Globus pallidus (tissue), 1 donor: ENCODE results near the gene C11orf42.
A peak's percentile ranks its signal among the peaks of the same experiment; 100 is the strongest.
"Not testable (repeated sequence)": the region's sequence is repeated elsewhere in the genome, so short reads cannot be mapped to it uniquely, and the experiment has no call there.

Experiments used
- DNase-seq: peaks from one replicate; pipeline ENCODE4 v3.0.0-alpha.2; 2015; ENCODE audit warnings: low spot score

C11orf42 gene

DNA sequence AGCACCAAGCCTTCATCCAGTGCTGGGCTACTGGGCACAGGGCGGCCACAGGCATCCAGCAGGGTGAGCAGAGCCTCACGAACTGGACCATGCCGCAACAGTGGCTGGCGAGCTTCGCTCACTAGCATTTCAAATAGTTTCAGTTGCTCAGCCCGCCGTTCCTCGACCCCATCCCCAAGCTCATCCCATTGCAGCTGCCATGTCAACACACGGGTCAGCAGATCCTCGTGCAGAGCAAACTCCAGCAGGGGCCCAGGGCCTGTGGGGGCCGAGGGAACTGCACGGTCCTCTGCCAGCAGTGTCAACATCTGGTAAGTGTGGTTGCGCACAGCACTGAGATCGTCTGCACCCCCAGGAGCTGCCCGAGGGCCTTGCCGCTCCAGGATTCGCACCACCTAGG lies 18.5 kb downstream of the C11orf42 start:
- DNase-seq: no peak

DNA sequence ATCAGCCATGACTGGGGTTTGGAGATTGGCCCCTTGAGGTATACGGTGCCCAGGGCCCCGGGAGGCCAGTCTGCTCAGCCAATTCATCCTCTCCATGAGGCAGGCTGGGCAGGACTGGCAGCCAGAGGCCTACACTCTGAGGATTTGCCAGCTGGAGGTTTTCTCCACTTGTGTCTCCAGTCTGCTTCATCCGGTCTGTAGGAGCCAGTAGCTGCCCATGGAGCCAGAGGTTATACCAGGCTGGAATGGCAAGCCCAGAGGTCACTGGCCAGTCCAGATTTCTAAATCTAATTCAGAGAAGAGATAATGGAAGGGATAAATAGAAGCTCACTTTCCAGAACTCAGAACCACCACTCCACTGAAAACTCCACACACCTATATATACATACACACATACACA lies 19.1 kb downstream of the C11orf42 start:
- no peak for DNase-seq

GRCh38 chr11:6225024-6225423 lies 19.7 kb downstream of the C11orf42 start:
- DNase-seq: no peak

GRCh38 chr11:6225896-6226295 lies 20.5 kb downstream of the C11orf42 start:
- DNase-seq: no peak

GRCh38 chr11:6228520-6228919 lies 23.2 kb downstream of the C11orf42 start:
- DNase-seq: no peak

GRCh38 chr11:6229911-6230310 lies 24.6 kb downstream of the C11orf42 start:
- DNase-seq: no peak

- no peak for DNase-seq
Measured at GRCh38 chr11:6232899-6233298, 27.5 kb downstream of the C11orf42 start.

DNA sequence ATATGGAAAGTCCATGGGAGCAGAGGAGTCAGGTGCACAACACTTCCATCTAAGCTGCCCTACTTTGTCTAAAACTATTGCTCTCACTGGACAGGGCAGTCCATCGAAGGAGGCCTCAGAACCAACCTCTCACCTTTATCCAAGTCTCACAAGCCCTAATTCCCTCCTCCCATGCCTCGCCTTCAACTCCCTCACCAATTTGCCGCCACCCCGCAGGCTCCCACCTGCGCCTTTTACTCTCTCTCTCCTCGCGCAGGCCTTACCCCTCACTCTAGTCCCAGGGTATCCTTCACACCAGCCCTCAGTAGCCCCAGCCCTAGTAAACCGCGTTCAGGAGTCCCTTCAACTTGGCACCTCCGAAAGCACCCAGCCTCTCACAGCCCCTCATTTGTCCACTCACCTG lies 28.6 kb downstream of the C11orf42 start:
- no peak for DNase-seq

DNA sequence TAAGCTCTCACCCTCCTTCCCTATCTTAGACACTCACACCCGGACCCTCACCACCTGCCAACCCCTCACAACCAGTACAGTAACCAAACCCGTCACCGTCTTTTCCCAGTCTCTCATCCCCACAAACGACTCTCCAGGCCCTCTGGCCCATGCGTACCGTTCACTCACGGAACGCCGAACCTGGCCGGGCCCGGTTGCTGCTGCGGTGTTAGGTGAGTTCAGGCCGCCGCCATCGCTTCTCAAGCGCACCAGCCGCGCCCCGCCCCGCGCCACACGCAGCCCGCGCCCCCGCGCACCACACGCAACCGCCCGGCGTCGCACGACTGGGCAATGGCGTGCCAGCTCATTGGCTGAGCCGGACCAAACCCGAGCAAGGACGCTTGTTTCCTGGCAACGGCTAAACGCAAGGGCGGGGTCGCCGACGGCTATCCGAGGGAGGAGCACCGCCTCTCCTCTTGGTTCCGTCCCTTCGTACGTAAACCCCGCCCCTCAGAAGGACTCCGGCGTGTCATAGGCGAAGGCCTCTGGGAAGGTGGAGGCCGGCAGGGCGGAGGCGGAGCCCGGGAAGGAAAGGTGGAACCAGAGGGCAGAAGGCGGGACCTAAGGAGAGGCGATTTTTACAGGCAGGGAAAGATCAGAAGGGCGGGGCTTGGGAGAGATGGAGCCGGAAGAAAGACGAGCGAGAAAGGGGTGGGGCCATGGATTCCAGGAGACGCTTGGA lies 29.2 kb downstream of the C11orf42 start, which contains the start of gene FHIP1B:
Gene FHIP1B, minus strand, starts transcription at position 250 of the 721 bp plus-strand sequence. CDS start 10,120 bp downstream, outside the sequence.
- DNase-seq: peak; percentile 99

- DNase-seq: no peak
Measured at GRCh38 chr11:6237266-6237665, 31.9 kb downstream of the C11orf42 start.

GRCh38 chr11:6237761-6238302 lies 32.5 kb downstream of the C11orf42 start:
- DNase-seq: no peak

DNA sequence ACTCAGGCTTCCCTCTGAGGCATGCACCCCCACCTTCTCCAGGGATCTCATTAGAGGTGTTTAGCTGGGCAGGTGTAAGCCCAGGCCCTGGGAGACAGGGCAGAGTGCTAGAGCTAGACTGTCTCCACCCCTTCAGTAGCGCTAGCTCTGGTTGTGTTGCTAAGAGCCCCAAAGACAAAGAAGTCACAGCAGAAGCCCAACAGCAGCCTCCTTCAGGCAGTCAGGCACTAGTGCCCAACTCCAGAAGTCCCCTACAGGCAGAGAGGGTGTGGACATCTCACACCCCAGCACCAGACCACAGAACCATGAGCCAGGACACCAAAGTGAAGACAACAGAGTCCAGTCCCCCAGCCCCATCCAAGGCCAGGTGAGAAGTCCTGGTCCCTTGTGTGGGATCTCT lies 33.5 kb downstream of the C11orf42 start, which contains the start of gene CNGA4:
Gene CNGA4, plus strand, starts transcription at position 188 of the 400 bp plus-strand sequence. Its CDS starts 118 bp downstream, at position 306.
- no peak for DNase-seq

- DNase-seq: no peak
Measured at GRCh38 chr11:6240139-6240538, 34.8 kb downstream of the C11orf42 start.

- no peak for DNase-seq
Measured at GRCh38 chr11:6240781-6241180, 35.4 kb downstream of the C11orf42 start.

DNA sequence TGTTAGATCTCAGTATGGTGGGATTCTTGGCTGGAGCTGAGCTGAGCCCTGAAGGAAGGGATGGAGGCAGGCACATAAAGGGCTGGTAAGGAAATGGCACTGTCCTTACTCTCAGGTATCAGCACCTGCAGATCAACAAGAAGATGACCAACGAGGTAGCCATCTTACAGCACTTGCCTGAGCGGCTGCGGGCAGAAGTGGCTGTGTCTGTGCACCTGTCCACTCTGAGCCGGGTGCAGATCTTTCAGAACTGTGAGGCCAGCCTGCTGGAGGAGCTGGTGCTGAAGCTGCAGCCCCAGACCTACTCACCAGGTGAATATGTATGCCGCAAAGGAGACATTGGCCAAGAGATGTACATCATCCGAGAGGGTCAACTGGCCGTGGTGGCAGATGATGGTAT lies 36.0 kb downstream of the C11orf42 start:
- no peak for DNase-seq

GRCh38 chr11:6245536-6245935 lies 40.2 kb downstream of the C11orf42 start:
- DNase-seq: no peak

DNA sequence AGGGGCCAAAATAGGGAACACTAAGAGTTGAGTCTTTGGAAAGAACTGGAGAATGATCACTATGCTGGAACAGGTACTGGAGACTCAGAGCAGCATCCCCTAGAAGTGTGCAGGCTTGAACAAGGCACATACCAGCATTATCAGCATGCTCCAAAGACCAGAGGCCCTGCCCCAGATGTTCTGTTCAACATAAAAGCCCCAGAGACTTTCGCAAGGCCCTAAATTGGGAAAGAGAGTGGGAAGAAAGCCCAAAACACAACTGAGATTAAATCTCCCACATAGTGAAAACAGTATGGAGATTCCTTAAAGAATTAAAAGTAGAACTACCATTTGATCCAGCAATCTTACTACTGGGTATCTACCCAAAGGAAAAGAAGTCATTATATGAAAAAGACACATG lies 42.9 kb downstream of the C11orf42 start:
- DNase-seq: no peak

GRCh38 chr11:6248897-6249296 lies 43.5 kb downstream of the C11orf42 start:
- DNase-seq: not testable (repeated sequence)

DNA sequence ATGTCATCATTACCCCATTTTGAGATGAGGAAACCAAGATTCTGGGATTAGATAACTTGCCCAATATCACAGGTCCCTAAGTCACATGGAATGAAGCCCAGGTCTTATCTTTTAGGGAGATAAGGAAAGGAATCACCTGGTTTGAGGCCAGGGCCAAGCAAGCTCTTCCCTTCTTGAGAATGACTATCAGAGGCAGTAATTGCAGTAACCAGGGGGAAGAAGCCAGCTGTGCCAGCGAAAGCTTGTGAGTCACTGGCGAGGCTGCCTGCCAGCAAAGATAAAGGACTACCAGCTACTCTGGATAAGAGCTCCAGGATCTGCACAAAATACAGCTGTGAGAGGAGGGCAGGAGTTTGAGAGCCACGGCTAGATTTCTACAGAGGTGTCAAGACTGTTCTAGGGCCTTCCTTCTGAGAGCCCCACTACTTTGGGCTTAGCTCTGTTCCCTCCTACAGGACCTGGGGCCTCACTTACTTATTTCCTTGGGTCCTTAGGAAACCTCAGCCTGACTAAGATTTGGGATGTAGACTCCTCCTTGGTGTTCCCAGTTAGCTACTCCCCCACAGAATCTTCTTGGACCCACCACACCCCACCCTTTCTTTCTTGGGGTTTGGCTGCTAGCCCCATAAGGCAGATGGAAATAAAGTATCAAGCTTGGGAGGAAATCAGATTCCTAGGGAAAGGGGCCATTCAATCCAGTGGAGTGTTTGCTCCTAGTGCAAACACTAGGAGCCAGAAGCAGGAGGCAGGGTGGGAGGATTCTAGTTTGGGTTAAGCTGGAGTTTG lies 44.6 kb downstream of the C11orf42 start:
- no peak for DNase-seq

- peak; percentile 32 for DNase-seq
Measured at GRCh38 chr11:6251120-6251733, 45.9 kb downstream of the C11orf42 start.

DNA sequence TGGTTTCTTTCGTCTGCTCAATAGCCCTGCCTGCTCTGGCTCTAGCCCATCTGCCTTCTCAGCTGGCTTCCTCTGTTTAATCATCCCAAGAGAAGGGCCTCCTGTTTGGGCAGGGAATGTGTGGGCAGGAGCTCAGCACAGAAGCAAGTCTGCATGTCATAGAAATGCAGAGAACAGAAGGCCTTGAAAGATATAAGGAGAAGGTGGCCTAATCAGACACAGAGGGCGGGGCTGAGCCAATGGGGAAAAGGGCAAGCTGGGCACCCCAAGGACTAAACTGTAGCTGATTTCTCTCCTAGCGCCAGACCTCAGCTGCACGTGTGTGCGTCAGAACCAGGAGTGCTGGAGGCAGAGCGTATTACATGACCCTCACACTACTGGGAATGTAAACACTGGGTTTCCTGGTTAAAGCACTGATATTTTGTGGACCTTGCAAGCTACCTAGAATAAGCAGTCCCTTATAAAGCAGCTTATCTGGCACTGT lies 46.7 kb downstream of the C11orf42 start:
- DNase-seq: no peak

- DNase-seq: no peak
Measured at GRCh38 chr11:6253197-6253596, 47.8 kb downstream of the C11orf42 start.
